IPS-18c (cell line): ENCODE measurements around the gene SASH1.

ENCODE experiments used
- H3K4me3 ChIP-seq: 2 replicates; pipeline ENCODE4 v1.7.0; 2013; ENCODE audit warnings: low read depth, mild to moderate bottlenecking, low read length, moderate library complexity; ENCODE audit not compliant: insufficient read depth
- H3K9me3 ChIP-seq: one replicate; pipeline ENCODE4 v1.6.1; 2013; ENCODE audit warnings: mild to moderate bottlenecking, low read length, moderate library complexity; ENCODE audit not compliant: control insufficient read depth, insufficient read depth

Gene SASH1

GRCh38 chr6:148342350-148343046, at the start of gene SASH1:
TSS of gene SASH1 (plus strand) at chr6:148342838. CDS start at chr6:148343068, 230 bp downstream.
- Histone ChIP-seq H3K9me3 (no peaks in the 10 kb centered on the region), H3K4me3 (peak within 1 kb of the TSS; percentile 54)

- Histone ChIP-seq H3K4me3 (no peak overlapping the region), H3K9me3 (no peaks in the 10 kb centered on the region)
Observed at GRCh38 chr6:148293181-148293995, 49.2 kb upstream of the SASH1 start.

GRCh38 chr6:148294059-148294458, 48.6 kb upstream of the SASH1 start:
- H3K9me3 ChIP-seq = no peaks in the 10 kb centered on the region
- no peak overlapping the region for H3K4me3 ChIP-seq

- H3K9me3 ChIP-seq = no peaks in the 10 kb centered on the region
- H3K4me3 ChIP-seq = no peak overlapping the region
Observed at GRCh38 chr6:148295261-148295887, 47.3 kb upstream of the SASH1 start.

- Histone ChIP-seq H3K4me3 (no peak overlapping the region), H3K9me3 (no peaks in the 10 kb centered on the region)
Observed at GRCh38 chr6:148296771-148297170, 45.9 kb upstream of the SASH1 start.

GRCh38 chr6:148298683-148299082, 44.0 kb upstream of the SASH1 start:
- H3K4me3 ChIP-seq = no peak overlapping the region
- no peaks in the 10 kb centered on the region for H3K9me3 ChIP-seq

- no peaks in the 10 kb centered on the region for H3K9me3 ChIP-seq
- H3K4me3 ChIP-seq = no peak overlapping the region
Observed at GRCh38 chr6:148303616-148304015, 39.0 kb upstream of the SASH1 start.

GRCh38 chr6:148304976-148305375, 37.7 kb upstream of the SASH1 start:
- H3K9me3 ChIP-seq = no peaks in the 10 kb centered on the region
- no peak overlapping the region for H3K4me3 ChIP-seq

- H3K4me3 ChIP-seq = no peak overlapping the region
- H3K9me3 ChIP-seq = no peaks in the 10 kb centered on the region
Observed at GRCh38 chr6:148306286-148306685, 36.4 kb upstream of the SASH1 start.

- H3K9me3 ChIP-seq = no peaks in the 10 kb centered on the region
- no peak overlapping the region for H3K4me3 ChIP-seq
Observed at GRCh38 chr6:148307405-148307804, 35.2 kb upstream of the SASH1 start.

- no peaks in the 10 kb centered on the region for H3K9me3 ChIP-seq
- H3K4me3 ChIP-seq = no peak overlapping the region
Observed at GRCh38 chr6:148309301-148309700, 33.3 kb upstream of the SASH1 start.

- Histone ChIP-seq H3K4me3 (no peak overlapping the region), H3K9me3 (no peaks in the 10 kb centered on the region)
Observed at GRCh38 chr6:148311966-148312669, 30.5 kb upstream of the SASH1 start.

GRCh38 chr6:148313488-148313887, 29.1 kb upstream of the SASH1 start:
- Histone ChIP-seq H3K9me3 (no peaks in the 10 kb centered on the region), H3K4me3 (no peak overlapping the region)

- H3K4me3 ChIP-seq = no peak overlapping the region
Observed at GRCh38 chr6:148316308-148316707, 26.3 kb upstream of the SASH1 start.

GRCh38 chr6:148317051-148317450, 25.6 kb upstream of the SASH1 start:
- H3K4me3 ChIP-seq = no peak overlapping the region
- no peaks in the 10 kb centered on the region for H3K9me3 ChIP-seq

More at GRCh38 chr6:148316308-148316707, 26.3 kb upstream of the SASH1 start:
- no peaks in the 10 kb centered on the region for H3K9me3 ChIP-seq

GRCh38 chr6:148317739-148318138, 24.9 kb upstream of the SASH1 start:
- no peak overlapping the region for H3K4me3 ChIP-seq
- no peaks in the 10 kb centered on the region for H3K9me3 ChIP-seq

- no peaks in the 10 kb centered on the region for H3K9me3 ChIP-seq
- H3K4me3 ChIP-seq = no peak overlapping the region
Observed at GRCh38 chr6:148322704-148323103, 19.9 kb upstream of the SASH1 start.
